Measurements from ENCODE around the gene AK9. TPM values are rescaled to one million over a fixed set of nuclear protein-coding genes. Genes with fewer than 3 reads are reported as not detected.

Gene AK9
- total RNA-seq, 1 experiment from 2014 or later = 1.7 TPM

DNA sequence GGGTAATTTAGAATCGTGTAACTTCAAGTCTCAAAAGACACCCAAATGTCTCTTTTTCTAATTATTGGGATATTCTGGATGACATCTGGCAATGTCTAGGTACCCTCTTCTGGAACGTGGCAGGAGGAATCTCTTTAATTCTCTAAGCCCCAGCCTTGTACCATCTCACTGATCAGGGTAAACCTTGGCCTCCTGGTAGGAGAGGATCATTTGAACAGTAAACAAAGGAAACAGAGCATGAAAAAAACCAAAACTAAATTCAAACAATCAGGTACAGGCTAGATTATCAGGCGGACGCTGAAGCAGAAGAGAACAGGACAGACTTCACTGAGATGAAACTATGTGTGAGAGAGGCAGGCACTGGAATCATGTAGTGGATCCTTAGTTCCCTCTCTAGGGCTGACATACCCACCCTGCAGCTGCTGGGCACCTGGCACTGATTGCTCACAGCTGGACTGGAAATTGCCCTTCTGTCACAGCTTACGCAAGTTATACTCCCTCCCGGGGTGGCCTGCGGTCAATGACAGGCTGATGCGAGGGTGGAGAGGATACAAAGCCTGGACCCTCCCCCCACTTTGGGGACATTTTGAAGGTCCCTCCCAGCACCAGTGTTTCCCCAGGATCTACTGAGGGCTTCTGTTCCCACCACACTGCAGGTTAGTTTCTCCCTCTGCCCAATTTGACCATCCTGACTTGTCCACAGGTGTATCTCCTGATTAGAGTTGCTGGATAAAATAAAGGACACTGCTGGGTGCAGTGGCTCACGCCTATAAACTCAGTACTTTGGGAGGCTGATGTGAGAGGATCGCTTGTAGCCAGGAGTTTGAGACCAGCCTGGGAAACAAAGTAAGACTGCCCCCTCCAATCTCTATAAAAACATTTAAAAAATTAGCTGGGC, 187.4 kb downstream of the AK9 start:
- H3K9me3 ChIP-seq (ENCODE audit: low read length) = no peaks in the 10 kb centered on the region
- no peaks in the 10 kb centered on the region for H3F3A ChIP-seq (ENCODE audit: low read length, unreplicated experiment)
- H3K36me3 ChIP-seq (ENCODE audit: low read depth, low read length) = no peaks in the 10 kb centered on the region
- peaks cover 17% of the 10 kb centered on the region for H3K4me1 ChIP-seq (ENCODE audit: insufficient read depth, low read length)
- BruUV-seq (replicated peaks) = no TSS peak
- no peaks in the 10 kb centered on the region for H3K79me2 ChIP-seq (ENCODE audit: low read length)
- DNase-seq = no peak
- TF ChIP-seq, protein P1, sequence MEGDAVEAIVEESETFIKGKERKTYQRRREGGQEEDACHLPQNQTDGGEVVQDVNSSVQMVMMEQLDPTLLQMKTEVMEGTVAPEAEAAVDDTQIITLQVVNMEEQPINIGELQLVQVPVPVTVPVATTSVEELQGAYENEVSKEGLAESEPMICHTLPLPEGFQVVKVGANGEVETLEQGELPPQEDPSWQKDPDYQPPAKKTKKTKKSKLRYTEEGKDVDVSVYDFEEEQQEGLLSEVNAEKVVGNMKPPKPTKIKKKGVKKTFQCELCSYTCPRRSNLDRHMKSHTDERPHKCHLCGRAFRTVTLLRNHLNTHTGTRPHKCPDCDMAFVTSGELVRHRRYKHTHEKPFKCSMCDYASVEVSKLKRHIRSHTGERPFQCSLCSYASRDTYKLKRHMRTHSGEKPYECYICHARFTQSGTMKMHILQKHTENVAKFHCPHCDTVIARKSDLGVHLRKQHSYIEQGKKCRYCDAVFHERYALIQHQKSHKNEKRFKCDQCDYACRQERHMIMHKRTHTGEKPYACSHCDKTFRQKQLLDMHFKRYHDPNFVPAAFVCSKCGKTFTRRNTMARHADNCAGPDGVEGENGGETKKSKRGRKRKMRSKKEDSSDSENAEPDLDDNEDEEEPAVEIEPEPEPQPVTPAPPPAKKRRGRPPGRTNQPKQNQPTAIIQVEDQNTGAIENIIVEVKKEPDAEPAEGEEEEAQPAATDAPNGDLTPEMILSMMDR (conservative IDR thresholded peaks at IDR 0.05; ENCODE audit: low read depth, low read length) = no peak
- TF ChIP-seq EZH2 (IDR thresholded peaks at IDR 0.05; ENCODE audit: low read length, unreplicated experiment) (no peak), EZH2phosphoT487 (IDR thresholded peaks at IDR 0.05; ENCODE audit: borderline replicate concordance, low read length) (no peak)
- H4K20me1 ChIP-seq (ENCODE audit: low read length) = no peaks in the 10 kb centered on the region
- ChIA-PET POLR2A (ENCODE audit: unreplicated experiment) (no interaction called here), CTCF (no interaction called here)
- no peak for ATAC-seq
- H3K4me3 ChIP-seq (ENCODE audit: low read length) = no peak overlapping the region
- no peak overlapping the region for H3K4me2 ChIP-seq (ENCODE audit: low read length)
- no peaks in the 10 kb centered on the region for H3K27me3 ChIP-seq (ENCODE audit: low read length)
- H3K9me2 ChIP-seq (replicated peaks; ENCODE audit: low read length) = no peaks in the 10 kb centered on the region
- H2AFZ ChIP-seq (ENCODE audit: low read length) = no peak overlapping the region
- H3K27ac ChIP-seq (ENCODE audit: low read length) = no peak overlapping the region
- intact Hi-C loops (cut with micrococcal nuclease) = no loop called here
- no peak overlapping the region for H3K9ac ChIP-seq (ENCODE audit: low read length)

DNA sequence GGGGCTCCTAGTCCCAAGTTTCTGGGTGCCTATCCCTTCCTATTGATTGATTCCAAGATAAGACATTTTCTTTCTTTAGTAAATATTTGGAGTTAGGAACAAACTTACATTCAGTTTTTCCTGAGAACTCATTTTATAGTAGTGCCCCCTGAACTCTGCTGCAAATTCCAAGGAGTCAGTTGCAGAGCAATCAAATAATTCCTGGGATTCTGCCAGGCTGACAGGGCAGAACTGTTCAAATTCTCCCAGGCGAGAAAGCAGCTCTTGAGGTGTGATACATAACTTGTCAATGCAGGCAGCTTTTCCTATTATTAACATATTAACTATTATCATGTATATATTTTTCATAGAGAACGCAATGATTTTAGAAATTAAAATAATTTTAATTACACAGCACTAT, 192.1 kb downstream of the AK9 start:
- Histone ChIP-seq H3K27ac (ENCODE audit: low read length) (no peak overlapping the region), H3K4me2 (ENCODE audit: low read length) (no peak overlapping the region), H3K9me2 (replicated peaks; ENCODE audit: low read length) (no peaks in the 10 kb centered on the region), H2AFZ (ENCODE audit: low read length) (no peak overlapping the region), H4K20me1 (ENCODE audit: low read length) (no peaks in the 10 kb centered on the region), H3F3A (ENCODE audit: low read length, unreplicated experiment) (no peaks in the 10 kb centered on the region), H3K36me3 (ENCODE audit: low read depth, low read length) (no peaks in the 10 kb centered on the region), H3K4me1 (ENCODE audit: insufficient read depth, low read length) (no peaks in the 10 kb centered on the region), H3K27me3 (ENCODE audit: low read length) (no peaks in the 10 kb centered on the region), H3K4me3 (ENCODE audit: low read length) (no peak overlapping the region), H3K9ac (ENCODE audit: low read length) (no peak overlapping the region), H3K79me2 (ENCODE audit: low read length) (no peaks in the 10 kb centered on the region), H3K9me3 (ENCODE audit: low read length) (no peaks in the 10 kb centered on the region)
- intact Hi-C loops (cut with micrococcal nuclease) = no loop called here
- CTCF ChIA-PET = no interaction called here
- ATAC-seq (no peak), DNase-seq (no peak)
- no TSS peak for BruUV-seq (replicated peaks)
- TF ChIP-seq, protein P1 (conservative IDR thresholded peaks at IDR 0.05; ENCODE audit: low read depth, low read length) = no peak
- TF ChIP-seq EZH2phosphoT487 (IDR thresholded peaks at IDR 0.05; ENCODE audit: borderline replicate concordance, low read length) (no peak), EZH2 (IDR thresholded peaks at IDR 0.05; ENCODE audit: low read length, unreplicated experiment) (no peak)
- POLR2A ChIA-PET (ENCODE audit: unreplicated experiment) = no interaction called here

- Histone ChIP-seq H3K9me2 (replicated peaks; ENCODE audit: low read length) (no peaks in the 10 kb centered on the region), H2AFZ (ENCODE audit: low read length) (no peak overlapping the region), H3K27me3 (ENCODE audit: low read length) (no peaks in the 10 kb centered on the region), H4K20me1 (ENCODE audit: low read length) (no peaks in the 10 kb centered on the region), H3F3A (ENCODE audit: low read length, unreplicated experiment) (no peaks in the 10 kb centered on the region), H3K9me3 (ENCODE audit: low read length) (no peaks in the 10 kb centered on the region), H3K9ac (ENCODE audit: low read length) (no peak overlapping the region), H3K27ac (ENCODE audit: low read length) (no peak overlapping the region), H3K4me1 (ENCODE audit: insufficient read depth, low read length) (no peaks in the 10 kb centered on the region), H3K4me3 (ENCODE audit: low read length) (no peak overlapping the region), H3K4me2 (ENCODE audit: low read length) (no peak overlapping the region), H3K79me2 (ENCODE audit: low read length) (no peaks in the 10 kb centered on the region), H3K36me3 (ENCODE audit: low read depth, low read length) (no peaks in the 10 kb centered on the region)
- ATAC-seq (no peak), DNase-seq (no peak)
- TF ChIP-seq EZH2 (IDR thresholded peaks at IDR 0.05; ENCODE audit: low read length, unreplicated experiment) (no peak), EZH2phosphoT487 (IDR thresholded peaks at IDR 0.05; ENCODE audit: borderline replicate concordance, low read length) (no peak)
- TF ChIP-seq, protein P1 (conservative IDR thresholded peaks at IDR 0.05; ENCODE audit: low read depth, low read length) = no peak
- intact Hi-C loops (cut with micrococcal nuclease) = no loop called here
- no TSS peak for BruUV-seq (replicated peaks)
- ChIA-PET POLR2A (ENCODE audit: unreplicated experiment) (no interaction called here), CTCF (no interaction called here)
Measured at GRCh38 chr6:109498052-109498451, 192.9 kb downstream of the AK9 start.

Data from PC-3 (cell line).